CD4-positive, alpha-beta T cell (primary cell): Measurements from ENCODE around the gene ATF4. TPM values are rescaled to one million over a fixed set of nuclear protein-coding genes. Genes with fewer than 3 reads are reported as not detected.

Experiments used
- ATAC-seq: fragments of 200-7000 bp; cut with Tn5 transposase; one replicate; pipeline ENCODE4 v1.10.0; 2022; ENCODE audit warnings: mild to moderate bottlenecking; ENCODE audit not compliant: poor library complexity
- CTCF ChIA-PET: fragments of 350-600 bp; sonication (Branson Sonifier 250); formaldehyde crosslinking; loops from one replicate; lab custom pipeline; 2021; ENCODE audit warnings: antibody characterized with exemption, inconsistent platforms; lab: Charles Lee
- POLR2A ChIA-PET: fragments of 350-600 bp; sonication (Branson Sonifier 250); formaldehyde crosslinking; loops from one replicate; lab custom pipeline; 2021; ENCODE audit warnings: antibody characterized with exemption, inconsistent platforms; lab: Charles Lee
- DNase-seq, 14 experiments: peaks; one replicate each; pipeline ENCODE4 v3.0.0-alpha.2; 2013 to 2020; ENCODE audit warnings: mixed read lengths in 2 of 14
- H3K27ac ChIP-seq, 2 donors: one replicate each; pipeline versions ENCODE4 v1.5.1 to v1.7.0; 2013; ENCODE audit warnings: low read length in 2 of 2, low read depth in 1 of 2, mild to moderate bottlenecking in 1 of 2
- H3K27me3 ChIP-seq, 2 experiments: 1 replicate in 1 of 2; 2 replicates in 1 of 2; pipeline versions ENCODE4 v1.6.1 to v1.7.0; 2013; ENCODE audit warnings: low read length in 2 of 2, control low read depth in 1 of 2, mild to moderate bottlenecking in 1 of 2, moderate library complexity in 1 of 2; ENCODE audit not compliant: insufficient read depth in 2 of 2, control insufficient read depth in 1 of 2
- H3K36me3 ChIP-seq: one replicate; pipeline ENCODE4 v1.6.1; 2013; ENCODE audit warnings: low read length, control low read depth; ENCODE audit not compliant: insufficient read depth
- H3K4me1 ChIP-seq: one replicate; pipeline ENCODE4 v1.6.1; 2013; ENCODE audit warnings: low read length, control low read depth; ENCODE audit not compliant: insufficient read depth
- H3K4me3 ChIP-seq: one replicate; pipeline ENCODE4 v1.5.1; 2013; ENCODE audit warnings: mild to moderate bottlenecking, low read length, moderate library complexity
- H3K9me3 ChIP-seq, 2 experiments: 1 replicate in 1 of 2; 2 replicates in 1 of 2; pipeline versions ENCODE4 v1.6.1 to v1.7.0; 2013; ENCODE audit warnings: low read length in 2 of 2, mild to moderate bottlenecking in 2 of 2, control low read depth in 1 of 2, moderate library complexity in 1 of 2; ENCODE audit not compliant: control insufficient read depth in 1 of 2, insufficient read depth in 1 of 2
- H3K27ac Mint-ChIP-seq: one replicate; pipeline ENCODE4 v1.8.0; 2020; ENCODE audit warnings: mixed read lengths
- H3K27me3 Mint-ChIP-seq: one replicate; pipeline ENCODE4 v1.8.0; 2021; ENCODE audit warnings: mixed read lengths
- H3K36me3 Mint-ChIP-seq: one replicate; pipeline ENCODE4 v1.8.0; 2021; ENCODE audit warnings: low read depth, mixed read lengths
- H3K4me1 Mint-ChIP-seq: one replicate; pipeline ENCODE4 v1.8.0; 2021; ENCODE audit warnings: low read depth, mixed read lengths
- H3K4me3 Mint-ChIP-seq: one replicate; pipeline ENCODE4 v1.8.0; 2020; ENCODE audit warnings: mild to moderate bottlenecking, mixed read lengths
- H3K9me3 Mint-ChIP-seq: one replicate; pipeline ENCODE4 v1.8.0; 2020; ENCODE audit warnings: mixed read lengths
- CTCF ChIP-seq: fragments of 200-600 bp; IDR thresholded peaks from one replicate; pipeline ENCODE4 v1.8.0; 2022; ENCODE audit warnings: antibody characterized with exemption, mild to moderate bottlenecking
- intact Hi-C, 2 experiments: fragments of 100-400 bp; cut with DNase I in 1 of 2; cut with micrococcal nuclease in 1 of 2; formaldehyde crosslinking; loops; one replicate each; pipeline versions ENCODE4 v1.15.1 to v1.9.0; 2023 to 2025; cut with DNase I, micrococcal nuclease
- total RNA-seq, 174 experiments: library from RNA in 2 of 174; stranded (reverse) in 2 of 174; gene quantifications; one replicate each; pipeline ENCODE4 v1.2.3 and lab custom pipeline; 2021 to 2026

The ATF4 gene
- total RNA-seq, 2 experiments from 2014 or later, result 358 to 365 TPM

DNA sequence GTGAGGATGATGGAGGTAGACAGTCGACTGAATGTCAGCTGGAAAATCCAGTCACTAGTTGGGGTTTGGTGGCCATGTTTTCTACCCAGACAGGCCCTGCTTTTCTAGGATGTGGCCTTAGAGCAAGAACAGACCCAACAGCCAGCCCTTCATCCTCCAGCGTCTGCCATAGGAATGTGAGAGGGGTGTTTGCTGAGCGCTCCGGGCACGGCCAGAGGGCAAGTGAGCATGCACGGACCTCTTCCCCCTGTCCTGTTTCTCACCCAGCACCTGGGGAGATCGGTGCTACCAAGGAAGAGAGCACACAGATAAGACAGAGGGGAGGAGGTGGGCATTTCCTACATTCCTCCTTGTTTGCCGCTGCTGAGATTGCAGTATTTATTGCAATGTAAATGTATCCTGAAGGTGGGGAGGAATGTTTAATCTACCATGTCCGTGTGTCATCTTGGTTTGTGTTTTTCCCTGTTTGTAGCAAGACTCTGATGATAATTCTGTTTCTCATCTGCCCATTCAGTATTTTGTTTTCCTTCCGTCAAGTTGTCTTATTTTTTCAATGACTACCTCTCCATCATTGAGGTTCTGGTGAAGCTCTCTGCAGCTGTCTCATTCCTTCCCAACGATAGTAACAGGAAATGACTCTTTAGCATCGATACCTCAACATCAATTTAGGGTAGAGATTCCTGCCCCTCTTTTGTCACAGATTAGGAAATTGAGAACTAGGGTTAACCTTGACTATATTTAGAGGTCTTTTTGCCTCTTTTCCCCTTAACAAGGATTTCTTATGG, 4.9 kb upstream of the ATF4 start:
- no peak for ATAC-seq
- Histone ChIP-seq H3K4me1 (peaks cover 11% of the 10 kb centered on the region), H3K27me3 (no peaks in the 10 kb centered on the region), H3K9me3 (no peaks in the 10 kb centered on the region), H3K4me3 (no peak overlapping the region), H3K36me3 (peaks cover 65% of the 10 kb centered on the region), H3K27ac (no peak overlapping the region)
- H3K4me1 Mint-ChIP-seq, result peaks cover 19% of the 10 kb centered on the region
- no peak for DNase-seq
- TF ChIP-seq CTCF, result no peak
- ChIA-PET POLR2A (interaction anchor here (0.9 to 1.7 kb wide), 4 partner anchors 9 to 195 kb away, joined by 3 to 5 read pairs (median 4); partner anchors contain the start of gene RPL3), CTCF (interaction anchor here (1.1 to 8.4 kb wide), 5 partner anchors 9 to 172 kb away, joined by 5 to 69 read pairs (median 6); partner anchors contain the start of gene RPS19BP1)
- peaks cover 5% of the 10 kb centered on the region for H3K27me3 Mint-ChIP-seq
- H3K36me3 Mint-ChIP-seq, result peaks cover 74% of the 10 kb centered on the region
- intact Hi-C loops, result loop anchor here in 1 of 2 experiments (2.0 kb wide), 2 partner anchors 13 to 115 kb away; no protein-coding TSS in a partner anchor
- no peak overlapping the region for H3K27ac Mint-ChIP-seq
- peak overlapping the region; percentile 65 for H3K4me3 Mint-ChIP-seq
- H3K9me3 Mint-ChIP-seq, result no peaks in the 10 kb centered on the region

GRCh38 chr22:39517470-39517869, 2.9 kb upstream of the ATF4 start:
- H3K4me1 Mint-ChIP-seq, result peaks cover 36% of the 10 kb centered on the region
- peak overlapping the region; percentile 61 for H3K27ac Mint-ChIP-seq
- H3K4me1 ChIP-seq, result peaks cover 25% of the 10 kb centered on the region
- DNase-seq (no peak), ATAC-seq (no peak)
- H3K27me3 ChIP-seq, result no peaks in the 10 kb centered on the region
- H3K27ac ChIP-seq, result no peak overlapping the region
- TF ChIP-seq CTCF, result no peak
- H3K36me3 Mint-ChIP-seq, result peaks cover 75% of the 10 kb centered on the region
- ChIA-PET POLR2A (no interaction called here), CTCF (interaction anchor here (1.7 to 8.4 kb wide), 2 partner anchors 13 to 21 kb away, joined by 5 to 69 read pairs; partner anchors contain the start of gene RPS19BP1)
- H3K4me3 ChIP-seq, result no peak overlapping the region
- H3K9me3 Mint-ChIP-seq, result no peaks in the 10 kb centered on the region
- no peaks in the 10 kb centered on the region for H3K9me3 ChIP-seq
- peaks cover 5% of the 10 kb centered on the region for H3K27me3 Mint-ChIP-seq
- intact Hi-C loops, result loop anchor here in 1 of 2 experiments (2.0 kb wide), 1 partner anchor 117 kb away; no protein-coding TSS in a partner anchor
- peaks cover 60% of the 10 kb centered on the region for H3K36me3 ChIP-seq
- peak overlapping the region; percentile 35 for H3K4me3 Mint-ChIP-seq

GRCh38 chr22:39518144-39518786, 2.1 kb upstream of the ATF4 start:
- Mint-ChIP-seq H3K4me1 (peaks cover 44% of the 10 kb centered on the region), H3K27me3 (peaks cover 5% of the 10 kb centered on the region), H3K9me3 (no peaks in the 10 kb centered on the region), H3K27ac (peak overlapping the region; percentile 98), H3K36me3 (peaks cover 75% of the 10 kb centered on the region), H3K4me3 (peak overlapping the region; percentile 97)
- Histone ChIP-seq H3K27me3 (no peaks in the 10 kb centered on the region), H3K4me3 (no peak overlapping the region), H3K4me1 (peaks cover 33% of the 10 kb centered on the region), H3K9me3 (no peaks in the 10 kb centered on the region), H3K36me3 (peaks cover 62% of the 10 kb centered on the region), H3K27ac (no peak overlapping the region)
- ATAC-seq (no peak), DNase-seq (no peak)
- POLR2A ChIA-PET, result interaction anchor here (1.3 kb wide), 1 partner anchor 11 kb away, joined by 6 read pairs; no protein-coding TSS in a partner anchor
- intact Hi-C loops, result no loop called here
- CTCF ChIA-PET, result interaction anchor here (1.7 to 8.4 kb wide), 2 partner anchors 12 to 22 kb away, joined by 5 to 69 read pairs; partner anchors contain the start of gene RPS19BP1
- TF ChIP-seq CTCF, result no peak
